GM12878 (cell line): ENCODE results near the gene KCTD6. TPM values are rescaled to one million over a fixed set of nuclear protein-coding genes. Genes with fewer than 3 reads are reported as not detected.
A peak's percentile ranks its signal among the peaks of the same experiment; 100 is the strongest.

Source experiments
- RAD51 ChIP-seq: fragments of 450-650 bp; IDR thresholded peaks from 2 replicates; pipeline ENCODE4 v1.6.1; 2016; ENCODE audit warnings: moderate library complexity, mild to moderate bottlenecking, inconsistent platforms
- ZZZ3 ChIP-seq: IDR thresholded peaks from 2 replicates; pipeline ENCODE4 v1.6.1; 2011; ENCODE audit warnings: low read depth; ENCODE audit not compliant: control insufficient read depth, insufficient read length
- polyA plus RNA-seq, 11 experiments: library from polyadenylated mRNA; depleted of rRNA in 4 of 11; unstranded in 6 of 11; stranded (reverse) in 5 of 11; fragments of >200 nt; fragmentation: Nextera tagmentation in 4 of 11; fragmentation: Illumina TruSeq in 1 of 11; extraction: Ambion mirVana in 4 of 11; extraction: Trizol in 1 of 11; gene quantifications; 1 replicate in 1 of 11; 2 replicates in 10 of 11; pipeline versions ENCODE4 v1.2.1 to v1.2.3, GENCODE V29; 2011 to 2016; ENCODE audit warnings: inconsistent platforms in 2 of 11, missing spikeins in 2 of 11, low read depth in 1 of 11
- total RNA-seq, 4 experiments: library from RNA; depleted of rRNA in 3 of 4; stranded (reverse); fragments of >200 nt in 3 of 4; fragmentation: Illumina TruSeq in 1 of 4; extraction: Trizol in 1 of 4; gene quantifications; 2 replicates each; pipeline versions ENCODE4 v1.2.1 to v1.2.3, GENCODE V29; 2013 to 2021
- TF ChIP-seq, protein P1 (sequence below): fragments of 450-650 bp; IDR thresholded peaks from 2 replicates; pipeline ENCODE4 v1.6.1; 2018; ENCODE audit warnings: mild to moderate bottlenecking, low read depth, moderate library complexity; ENCODE audit not compliant: partially characterized antibody
- TF ChIP-seq, protein P2 (sequence below): fragments of 450-650 bp; IDR thresholded peaks from 2 replicates; pipeline ENCODE4 v1.6.1; 2016; ENCODE audit warnings: mild to moderate bottlenecking
- TF ChIP-seq, protein P3 (sequence below): fragments of 450-650 bp; IDR thresholded peaks from 2 replicates; pipeline ENCODE4 v1.6.1; 2017; ENCODE audit warnings: mild to moderate bottlenecking, moderate library complexity

KCTD6 gene
- total and polyA plus RNA-seq, 10 of the 15 experiments (the other 5 are each of a cell fraction or from before 2014, with no cell fraction given): 5.2 to 10.7 (median 8.7) TPM

DNA sequence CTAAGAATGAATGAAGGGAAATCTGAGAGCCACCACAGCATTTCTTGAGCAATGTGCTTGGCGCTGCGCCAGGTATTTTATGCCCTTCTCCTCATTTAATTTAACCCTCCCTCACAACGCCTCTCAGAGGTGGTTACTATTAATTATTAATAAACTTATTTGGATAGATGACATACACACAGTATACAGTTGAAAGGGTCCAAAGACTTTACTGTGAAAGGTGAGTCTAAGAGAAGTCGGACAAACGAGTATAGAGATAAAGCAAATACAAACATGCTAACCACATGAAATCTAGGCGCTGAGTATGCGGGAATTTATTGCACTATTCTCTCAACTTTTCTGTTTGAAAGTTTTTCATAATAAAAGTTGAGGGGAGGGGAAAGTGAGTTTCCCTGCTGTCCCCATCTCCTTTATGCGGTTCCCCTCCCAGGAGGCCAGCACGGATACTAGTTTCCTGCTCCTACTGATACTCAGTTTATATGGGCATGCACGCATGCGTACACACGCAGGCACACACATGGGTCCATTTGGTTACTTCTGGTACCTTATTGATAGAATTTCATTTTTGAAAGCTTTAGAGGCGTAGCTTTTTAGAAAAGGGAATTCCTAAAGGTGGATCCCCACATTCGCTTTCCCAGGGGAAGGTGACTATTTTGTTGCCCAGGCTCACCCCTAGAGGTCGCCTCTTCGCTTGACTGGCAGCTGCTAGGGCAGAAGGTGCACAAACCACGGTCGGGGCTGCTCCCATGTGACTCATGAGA, 28.5 kb upstream of the KCTD6 start (continued):
- TF ChIP-seq, protein P1, sequence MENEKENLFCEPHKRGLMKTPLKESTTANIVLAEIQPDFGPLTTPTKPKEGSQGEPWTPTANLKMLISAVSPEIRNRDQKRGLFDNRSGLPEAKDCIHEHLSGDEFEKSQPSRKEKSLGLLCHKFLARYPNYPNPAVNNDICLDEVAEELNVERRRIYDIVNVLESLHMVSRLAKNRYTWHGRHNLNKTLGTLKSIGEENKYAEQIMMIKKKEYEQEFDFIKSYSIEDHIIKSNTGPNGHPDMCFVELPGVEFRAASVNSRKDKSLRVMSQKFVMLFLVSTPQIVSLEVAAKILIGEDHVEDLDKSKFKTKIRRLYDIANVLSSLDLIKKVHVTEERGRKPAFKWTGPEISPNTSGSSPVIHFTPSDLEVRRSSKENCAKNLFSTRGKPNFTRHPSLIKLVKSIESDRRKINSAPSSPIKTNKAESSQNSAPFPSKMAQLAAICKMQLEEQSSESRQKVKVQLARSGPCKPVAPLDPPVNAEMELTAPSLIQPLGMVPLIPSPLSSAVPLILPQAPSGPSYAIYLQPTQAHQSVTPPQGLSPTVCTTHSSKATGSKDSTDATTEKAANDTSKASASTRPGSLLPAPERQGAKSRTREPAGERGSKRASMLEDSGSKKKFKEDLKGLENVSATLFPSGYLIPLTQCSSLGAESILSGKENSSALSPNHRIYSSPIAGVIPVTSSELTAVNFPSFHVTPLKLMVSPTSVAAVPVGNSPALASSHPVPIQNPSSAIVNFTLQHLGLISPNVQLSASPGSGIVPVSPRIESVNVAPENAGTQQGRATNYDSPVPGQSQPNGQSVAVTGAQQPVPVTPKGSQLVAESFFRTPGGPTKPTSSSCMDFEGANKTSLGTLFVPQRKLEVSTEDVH: no peak
- TF ChIP-seq ZZZ3 (no peak), RAD51 (0 out of 2 replicates have a peak, but pooled peaks have one; percentile 67)
- TF ChIP-seq, protein P2, sequence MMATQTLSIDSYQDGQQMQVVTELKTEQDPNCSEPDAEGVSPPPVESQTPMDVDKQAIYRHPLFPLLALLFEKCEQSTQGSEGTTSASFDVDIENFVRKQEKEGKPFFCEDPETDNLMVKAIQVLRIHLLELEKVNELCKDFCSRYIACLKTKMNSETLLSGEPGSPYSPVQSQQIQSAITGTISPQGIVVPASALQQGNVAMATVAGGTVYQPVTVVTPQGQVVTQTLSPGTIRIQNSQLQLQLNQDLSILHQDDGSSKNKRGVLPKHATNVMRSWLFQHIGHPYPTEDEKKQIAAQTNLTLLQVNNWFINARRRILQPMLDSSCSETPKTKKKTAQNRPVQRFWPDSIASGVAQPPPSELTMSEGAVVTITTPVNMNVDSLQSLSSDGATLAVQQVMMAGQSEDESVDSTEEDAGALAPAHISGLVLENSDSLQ: peak; percentile 94
- TF ChIP-seq, protein P3, sequence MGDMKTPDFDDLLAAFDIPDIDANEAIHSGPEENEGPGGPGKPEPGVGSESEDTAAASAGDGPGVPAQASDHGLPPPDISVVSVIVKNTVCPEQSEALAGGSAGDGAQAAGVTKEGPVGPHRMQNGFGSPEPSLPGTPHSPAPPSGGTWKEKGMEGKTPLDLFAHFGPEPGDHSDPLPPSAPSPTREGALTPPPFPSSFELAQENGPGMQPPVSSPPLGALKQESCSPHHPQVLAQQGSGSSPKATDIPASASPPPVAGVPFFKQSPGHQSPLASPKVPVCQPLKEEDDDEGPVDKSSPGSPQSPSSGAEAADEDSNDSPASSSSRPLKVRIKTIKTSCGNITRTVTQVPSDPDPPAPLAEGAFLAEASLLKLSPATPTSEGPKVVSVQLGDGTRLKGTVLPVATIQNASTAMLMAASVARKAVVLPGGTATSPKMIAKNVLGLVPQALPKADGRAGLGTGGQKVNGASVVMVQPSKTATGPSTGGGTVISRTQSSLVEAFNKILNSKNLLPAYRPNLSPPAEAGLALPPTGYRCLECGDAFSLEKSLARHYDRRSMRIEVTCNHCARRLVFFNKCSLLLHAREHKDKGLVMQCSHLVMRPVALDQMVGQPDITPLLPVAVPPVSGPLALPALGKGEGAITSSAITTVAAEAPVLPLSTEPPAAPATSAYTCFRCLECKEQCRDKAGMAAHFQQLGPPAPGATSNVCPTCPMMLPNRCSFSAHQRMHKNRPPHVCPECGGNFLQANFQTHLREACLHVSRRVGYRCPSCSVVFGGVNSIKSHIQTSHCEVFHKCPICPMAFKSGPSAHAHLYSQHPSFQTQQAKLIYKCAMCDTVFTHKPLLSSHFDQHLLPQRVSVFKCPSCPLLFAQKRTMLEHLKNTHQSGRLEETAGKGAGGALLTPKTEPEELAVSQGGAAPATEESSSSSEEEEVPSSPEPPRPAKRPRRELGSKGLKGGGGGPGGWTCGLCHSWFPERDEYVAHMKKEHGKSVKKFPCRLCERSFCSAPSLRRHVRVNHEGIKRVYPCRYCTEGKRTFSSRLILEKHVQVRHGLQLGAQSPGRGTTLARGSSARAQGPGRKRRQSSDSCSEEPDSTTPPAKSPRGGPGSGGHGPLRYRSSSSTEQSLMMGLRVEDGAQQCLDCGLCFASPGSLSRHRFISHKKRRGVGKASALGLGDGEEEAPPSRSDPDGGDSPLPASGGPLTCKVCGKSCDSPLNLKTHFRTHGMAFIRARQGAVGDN: no peak
- TF ChIP-seq, all 136 proteins: peak for 24
